Measurements from ENCODE around the gene MRPL41.
"Not testable (repeated sequence)": the region's sequence is repeated elsewhere in the genome, so short reads cannot be mapped to it uniquely, and the experiment has no call there.

Gene MRPL41

DNA sequence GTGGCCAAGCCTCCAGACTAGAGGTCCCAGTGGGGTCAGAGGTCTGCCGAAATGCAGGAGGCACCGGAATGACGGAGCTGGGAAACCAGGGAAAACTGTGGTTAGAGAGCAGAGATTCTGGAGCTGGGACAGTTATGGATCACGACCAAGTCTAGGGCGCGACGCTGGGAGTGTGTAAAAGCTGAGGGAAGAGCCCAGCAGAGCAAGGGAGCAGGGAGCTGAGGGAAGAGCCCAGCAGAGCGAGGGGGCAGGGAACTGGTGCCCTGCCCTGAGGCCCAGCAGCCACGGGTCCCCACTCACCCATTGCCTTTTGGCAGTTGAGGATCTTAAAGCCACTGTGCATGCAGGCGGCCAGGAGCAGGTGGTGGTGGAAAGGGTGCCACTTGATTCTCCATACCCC, 12.5 kb downstream of the MRPL41 start:
- no peak overlapping the region for H3K9ac ChIP-seq (ENCODE audit: low read depth, low read length)
- no peak overlapping the region for H3K27ac ChIP-seq (ENCODE audit: low read length)
- no peaks in the 10 kb centered on the region for H3K9me3 ChIP-seq (ENCODE audit: insufficient read depth, low read depth, low read length)
- H3K4me1 ChIP-seq (ENCODE audit: insufficient read depth, low read length), result no peaks in the 10 kb centered on the region
- H3K36me3 ChIP-seq (ENCODE audit: insufficient read depth, low read depth, low read length), result peaks cover 41% of the 10 kb centered on the region
- no peak overlapping the region for H3K4me3 ChIP-seq (ENCODE audit: low read length)
- H3K27me3 ChIP-seq (ENCODE audit: insufficient read depth, low read length), result no peaks in the 10 kb centered on the region

GRCh38 chr9:137564817-137565411, 13.2 kb downstream of the MRPL41 start:
- H3K36me3 ChIP-seq (ENCODE audit: insufficient read depth, low read depth, low read length), result peaks cover 38% of the 10 kb centered on the region
- H3K9me3 ChIP-seq (ENCODE audit: insufficient read depth, low read depth, low read length), result no peaks in the 10 kb centered on the region
- H3K9ac ChIP-seq (ENCODE audit: low read depth, low read length), result no peak overlapping the region
- no peaks in the 10 kb centered on the region for H3K27me3 ChIP-seq (ENCODE audit: insufficient read depth, low read length)
- H3K27ac ChIP-seq (ENCODE audit: low read length), result no peak overlapping the region
- H3K4me3 ChIP-seq (ENCODE audit: low read length), result no peak overlapping the region
- H3K4me1 ChIP-seq (ENCODE audit: insufficient read depth, low read length), result no peaks in the 10 kb centered on the region

DNA sequence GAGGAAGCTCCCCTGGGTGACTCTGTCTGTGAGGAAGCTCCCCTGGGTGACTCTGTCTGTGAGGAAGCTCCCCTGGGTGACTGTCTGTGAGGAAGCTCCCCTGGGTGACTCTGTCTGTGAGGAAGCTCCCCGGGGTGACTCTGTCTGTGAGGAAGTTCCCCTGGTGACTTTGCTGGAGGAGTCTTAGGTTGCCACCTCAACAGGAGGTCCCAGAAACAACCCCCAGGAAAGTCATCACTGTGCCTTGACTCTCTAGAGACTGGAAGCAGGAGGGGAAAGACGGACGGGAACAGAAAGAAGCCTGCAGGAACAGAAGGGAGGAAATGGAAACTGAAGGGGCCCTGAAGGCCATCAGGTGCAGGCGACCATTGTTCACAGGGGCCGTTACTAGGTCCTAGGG, 16.8 kb downstream of the MRPL41 start:
- H3K27ac ChIP-seq (ENCODE audit: low read length); H3K9me3 ChIP-seq (ENCODE audit: insufficient read depth, low read depth, low read length); H3K4me1 ChIP-seq (ENCODE audit: insufficient read depth, low read length); H3K27me3 ChIP-seq (ENCODE audit: insufficient read depth, low read length); H3K4me3 ChIP-seq (ENCODE audit: low read length); H3K9ac ChIP-seq (ENCODE audit: low read depth, low read length): not testable (repeated sequence)
- H3K36me3 ChIP-seq (ENCODE audit: insufficient read depth, low read depth, low read length), result peaks cover 39% of the 10 kb centered on the region

- H3K27ac ChIP-seq (ENCODE audit: low read length), result no peak overlapping the region
- no peaks in the 10 kb centered on the region for H3K4me1 ChIP-seq (ENCODE audit: insufficient read depth, low read length)
- no peaks in the 10 kb centered on the region for H3K27me3 ChIP-seq (ENCODE audit: insufficient read depth, low read length)
- H3K36me3 ChIP-seq (ENCODE audit: insufficient read depth, low read depth, low read length), result peaks cover 37% of the 10 kb centered on the region
- no peaks in the 10 kb centered on the region for H3K9me3 ChIP-seq (ENCODE audit: insufficient read depth, low read depth, low read length)
- no peak overlapping the region for H3K4me3 ChIP-seq (ENCODE audit: low read length)
- no peak overlapping the region for H3K9ac ChIP-seq (ENCODE audit: low read depth, low read length)
Observed at GRCh38 chr9:137569609-137570203, 18.0 kb downstream of the MRPL41 start.

- no peak overlapping the region for H3K27ac ChIP-seq (ENCODE audit: low read length)
- H3K9ac ChIP-seq (ENCODE audit: low read depth, low read length), result no peak overlapping the region
- peaks cover 43% of the 10 kb centered on the region for H3K36me3 ChIP-seq (ENCODE audit: insufficient read depth, low read depth, low read length)
Observed at GRCh38 chr9:137570566-137570965, 18.9 kb downstream of the MRPL41 start.

GRCh38 chr9:137574192-137574591, 22.5 kb downstream of the MRPL41 start:
- H3K36me3 ChIP-seq (ENCODE audit: insufficient read depth, low read depth, low read length), result peaks cover 49% of the 10 kb centered on the region
- H3K27ac ChIP-seq (ENCODE audit: low read length), result no peak overlapping the region
- no peaks in the 10 kb centered on the region for H3K9me3 ChIP-seq (ENCODE audit: insufficient read depth, low read depth, low read length)
- H3K27me3 ChIP-seq (ENCODE audit: insufficient read depth, low read length), result no peaks in the 10 kb centered on the region
- peaks cover 8% of the 10 kb centered on the region; the same call in 1 of the 2 replicates for H3K4me1 ChIP-seq (ENCODE audit: insufficient read depth, low read length)
- no peak overlapping the region for H3K4me3 ChIP-seq (ENCODE audit: low read length)
- no peak overlapping the region for H3K9ac ChIP-seq (ENCODE audit: low read depth, low read length)

More at GRCh38 chr9:137570566-137570965, 18.9 kb downstream of the MRPL41 start:
- Histone ChIP-seq H3K4me1 (ENCODE audit: insufficient read depth, low read length) (no peaks in the 10 kb centered on the region), H3K27me3 (ENCODE audit: insufficient read depth, low read length) (no peaks in the 10 kb centered on the region), H3K9me3 (ENCODE audit: insufficient read depth, low read depth, low read length) (no peaks in the 10 kb centered on the region), H3K4me3 (ENCODE audit: low read length) (no peak overlapping the region)

- peaks cover 42% of the 10 kb centered on the region for H3K36me3 ChIP-seq (ENCODE audit: insufficient read depth, low read depth, low read length)
- H3K4me1 ChIP-seq (ENCODE audit: insufficient read depth, low read length), result peaks cover 8% of the 10 kb centered on the region; the same call in 1 of the 2 replicates
- no peak overlapping the region for H3K27ac ChIP-seq (ENCODE audit: low read length)
- no peak overlapping the region for H3K9ac ChIP-seq (ENCODE audit: low read depth, low read length)
- no peaks in the 10 kb centered on the region for H3K9me3 ChIP-seq (ENCODE audit: insufficient read depth, low read depth, low read length)
- no peak overlapping the region for H3K4me3 ChIP-seq (ENCODE audit: low read length)
- H3K27me3 ChIP-seq (ENCODE audit: insufficient read depth, low read length), result no peaks in the 10 kb centered on the region
Observed at GRCh38 chr9:137575364-137575715, 23.7 kb downstream of the MRPL41 start.

DNA sequence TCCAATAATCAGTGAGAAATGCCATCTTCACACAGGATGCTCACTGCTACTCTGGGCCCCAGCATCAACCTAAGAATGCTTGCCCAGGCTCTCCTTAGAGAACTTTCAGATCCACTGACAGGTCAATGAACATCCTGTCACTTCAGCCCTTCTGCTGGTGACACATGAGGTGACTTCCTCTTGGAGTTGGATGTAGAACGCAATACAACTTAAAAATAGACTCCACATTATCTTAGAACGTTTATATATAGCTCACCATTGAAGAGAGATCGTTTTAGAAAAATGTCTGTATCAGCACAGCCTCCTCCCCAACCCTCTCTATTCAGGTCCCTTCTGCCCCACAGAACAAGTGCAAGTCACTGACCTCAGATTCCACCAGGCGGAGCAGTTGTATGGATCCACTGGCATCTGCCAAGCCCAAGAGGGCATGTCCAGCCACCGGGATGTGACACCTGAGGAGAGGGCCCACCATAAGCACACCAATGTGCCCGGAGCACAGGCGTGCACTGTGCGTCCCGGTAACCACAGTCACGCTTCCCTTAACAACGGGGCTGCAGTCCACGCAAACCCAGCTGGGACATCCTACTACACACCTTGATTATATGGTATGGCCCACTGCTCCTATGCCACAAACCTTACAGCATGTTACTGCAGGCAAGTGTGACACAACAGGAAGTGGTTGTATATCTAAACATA, 24.2 kb downstream of the MRPL41 start:
- peaks cover 8% of the 10 kb centered on the region; the same call in 1 of the 2 replicates for H3K4me1 ChIP-seq (ENCODE audit: insufficient read depth, low read length)
- H3K9ac ChIP-seq (ENCODE audit: low read depth, low read length), result no peak overlapping the region
- no peaks in the 10 kb centered on the region for H3K9me3 ChIP-seq (ENCODE audit: insufficient read depth, low read depth, low read length)
- H3K27ac ChIP-seq (ENCODE audit: low read length), result no peak overlapping the region
- H3K36me3 ChIP-seq (ENCODE audit: insufficient read depth, low read depth, low read length), result peaks cover 43% of the 10 kb centered on the region
- H3K27me3 ChIP-seq (ENCODE audit: insufficient read depth, low read length), result no peaks in the 10 kb centered on the region
- no peak overlapping the region for H3K4me3 ChIP-seq (ENCODE audit: low read length)

- Histone ChIP-seq H3K27me3 (ENCODE audit: insufficient read depth, low read length) (no peaks in the 10 kb centered on the region), H3K4me1 (ENCODE audit: insufficient read depth, low read length) (peaks cover 11% of the 10 kb centered on the region), H3K9ac (ENCODE audit: low read depth, low read length) (peak within 1 kb of the TSS; percentile 90), H3K9me3 (ENCODE audit: insufficient read depth, low read depth, low read length) (no peaks in the 10 kb centered on the region), H3K36me3 (ENCODE audit: insufficient read depth, low read depth, low read length) (peaks cover 57% of the 10 kb centered on the region), H3K4me3 (ENCODE audit: low read length) (peak within 1 kb of the TSS; percentile 88), H3K27ac (ENCODE audit: low read length) (peak within 1 kb of the TSS; percentile 37)
Observed at GRCh38 chr9:137578518-137579258, 27.0 kb downstream of the MRPL41 start, which contains the start of gene DPH7. TSS of gene DPH7 (minus strand) at chr9:137578925. CDS start at chr9:137578777, 148 bp downstream.

DNA sequence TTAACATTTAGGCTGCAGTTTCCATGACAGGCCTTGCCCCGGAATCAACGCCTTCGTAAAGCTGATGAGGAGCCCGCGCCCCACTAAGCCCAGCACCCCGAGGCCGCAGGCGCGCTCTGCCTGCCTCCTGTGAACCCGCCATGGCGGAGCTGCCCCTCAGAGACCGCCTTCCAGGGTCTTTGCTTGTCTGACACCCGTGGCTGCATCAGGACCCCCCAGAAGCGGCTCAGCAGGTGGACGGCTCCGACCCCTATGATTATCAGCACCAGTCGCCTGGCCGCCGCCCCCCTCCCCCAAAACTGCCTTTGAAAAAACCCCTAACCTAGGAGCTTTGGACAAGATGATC, 27.6 kb downstream of the MRPL41 start:
- Histone ChIP-seq H3K36me3 (ENCODE audit: insufficient read depth, low read depth, low read length) (peaks cover 57% of the 10 kb centered on the region), H3K27me3 (ENCODE audit: insufficient read depth, low read length) (no peaks in the 10 kb centered on the region), H3K4me1 (ENCODE audit: insufficient read depth, low read length) (peaks cover 11% of the 10 kb centered on the region), H3K27ac (ENCODE audit: low read length) (no peak overlapping the region), H3K9me3 (ENCODE audit: insufficient read depth, low read depth, low read length) (no peaks in the 10 kb centered on the region), H3K4me3 (ENCODE audit: low read length) (peak overlapping the region; percentile 88), H3K9ac (ENCODE audit: low read depth, low read length) (peak overlapping the region; percentile 39; the same call in 1 of the 2 replicates)

GRCh38 chr9:137580209-137580953, 28.7 kb downstream of the MRPL41 start:
- no peak overlapping the region for H3K9ac ChIP-seq (ENCODE audit: low read depth, low read length)
- no peak overlapping the region for H3K4me3 ChIP-seq (ENCODE audit: low read length)
- H3K27me3 ChIP-seq (ENCODE audit: insufficient read depth, low read length), result no peaks in the 10 kb centered on the region
- peaks cover 11% of the 10 kb centered on the region for H3K4me1 ChIP-seq (ENCODE audit: insufficient read depth, low read length)
- H3K9me3 ChIP-seq (ENCODE audit: insufficient read depth, low read depth, low read length), result no peaks in the 10 kb centered on the region
- peaks cover 57% of the 10 kb centered on the region for H3K36me3 ChIP-seq (ENCODE audit: insufficient read depth, low read depth, low read length)
- H3K27ac ChIP-seq (ENCODE audit: low read length), result no peak overlapping the region
